Suprapubic skin (tissue), 4 donors: ENCODE measurements around the gene KBTBD13. TPM values are rescaled to one million over a fixed set of nuclear protein-coding genes. Genes with fewer than 3 reads are reported as not detected.
"Not testable (repeated sequence)": the region's sequence is repeated elsewhere in the genome, so short reads cannot be mapped to it uniquely, and the experiment has no call there.

Experiments
- DNase-seq, 2 donors: peaks; one replicate each; pipeline ENCODE4 v3.0.0-alpha.2; 2019; ENCODE audit warnings: low spot score in 2 of 2
- H3K27ac ChIP-seq: fragments of 200-600 bp; sonication (generic); one replicate; pipeline ENCODE4 v1.5.1; 2019
- H3K27me3 ChIP-seq: fragments of 200-600 bp; sonication (generic); one replicate; pipeline ENCODE4 v1.5.1; 2019
- H3K36me3 ChIP-seq: fragments of 200-600 bp; sonication (generic); one replicate; pipeline ENCODE4 v1.5.1; 2019
- H3K4me1 ChIP-seq: fragments of 200-600 bp; sonication (generic); one replicate; pipeline ENCODE4 v1.5.1; 2019
- H3K4me3 ChIP-seq: fragments of 200-600 bp; sonication (generic); one replicate; pipeline ENCODE4 v1.5.1; 2019; ENCODE audit warnings: mild to moderate bottlenecking
- H3K9me3 ChIP-seq: fragments of 200-600 bp; sonication (generic); one replicate; pipeline ENCODE4 v1.5.1; 2019
- EP300 ChIP-seq: sonication (generic); formaldehyde crosslinking; IDR thresholded peaks from one replicate; pipeline ENCODE4 v1.6.1; 2017; ENCODE audit warnings: antibody characterized with exemption
- POLR2A ChIP-seq, 2 donors: fragments of 450-650 bp; IDR thresholded peaks; one replicate each; pipeline ENCODE4 v1.6.1; 2017; ENCODE audit warnings: antibody characterized with exemption in 2 of 2, mild to moderate bottlenecking in 2 of 2, moderate library complexity in 2 of 2
- POLR2AphosphoS5 ChIP-seq, 3 donors: sonication (generic); formaldehyde crosslinking; IDR thresholded peaks; one replicate each; pipeline ENCODE4 v1.6.1; 2017; ENCODE audit warnings: antibody characterized with exemption in 3 of 3
- WGBS: methylation state at CpG from one replicate; pipeline ENCODE4 v1.1.5; 2018; 5-methylcytosine and 5-hydroxymethylcytosine counted together
- total RNA-seq, 4 donors: library from RNA; depleted of rRNA; stranded (reverse); fragments of >200 nt; gene quantifications; one replicate each; pipeline ENCODE4 v1.1.0, GENCODE V29; 2016
- TF ChIP-seq, protein P1 (sequence below), 2 donors: fragments of 200-600 bp in 1 of 2; fragments of 450-650 bp in 1 of 2; sonication (generic) in 1 of 2; IDR thresholded peaks; one replicate each; pipeline ENCODE4 v1.5.1; 2016 to 2019; ENCODE audit warnings: antibody characterized with exemption in 2 of 2, mild to moderate bottlenecking in 1 of 2, moderate library complexity in 1 of 2

KBTBD13 gene
- total RNA-seq, 4 donors from 2014 or later, result not detected

DNA sequence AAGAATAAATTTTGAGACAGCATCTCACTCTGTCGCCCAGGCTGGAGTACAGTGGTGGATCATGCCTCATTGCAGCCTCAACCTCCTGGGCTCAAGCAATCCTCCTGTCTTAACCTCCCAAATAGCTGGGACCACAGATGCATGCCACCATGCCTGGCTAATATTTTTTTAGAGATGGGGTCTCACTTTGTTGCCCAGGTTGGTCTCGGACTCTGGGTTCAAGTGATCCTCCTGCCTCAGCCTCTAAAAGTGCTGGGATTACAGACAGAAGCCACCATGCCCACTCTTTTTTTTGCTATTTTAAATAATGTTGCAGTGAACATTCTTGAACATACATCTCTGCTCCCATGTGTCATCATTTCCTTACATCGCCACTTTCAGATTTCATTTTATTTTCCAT is 38.1 kb upstream of the KBTBD13 start:
- 97% methylated on average over 3 of the region's 3 CpGs for WGBS
- no peaks in the 10 kb centered on the region for H3K9me3 ChIP-seq
- TF ChIP-seq, protein P1, sequence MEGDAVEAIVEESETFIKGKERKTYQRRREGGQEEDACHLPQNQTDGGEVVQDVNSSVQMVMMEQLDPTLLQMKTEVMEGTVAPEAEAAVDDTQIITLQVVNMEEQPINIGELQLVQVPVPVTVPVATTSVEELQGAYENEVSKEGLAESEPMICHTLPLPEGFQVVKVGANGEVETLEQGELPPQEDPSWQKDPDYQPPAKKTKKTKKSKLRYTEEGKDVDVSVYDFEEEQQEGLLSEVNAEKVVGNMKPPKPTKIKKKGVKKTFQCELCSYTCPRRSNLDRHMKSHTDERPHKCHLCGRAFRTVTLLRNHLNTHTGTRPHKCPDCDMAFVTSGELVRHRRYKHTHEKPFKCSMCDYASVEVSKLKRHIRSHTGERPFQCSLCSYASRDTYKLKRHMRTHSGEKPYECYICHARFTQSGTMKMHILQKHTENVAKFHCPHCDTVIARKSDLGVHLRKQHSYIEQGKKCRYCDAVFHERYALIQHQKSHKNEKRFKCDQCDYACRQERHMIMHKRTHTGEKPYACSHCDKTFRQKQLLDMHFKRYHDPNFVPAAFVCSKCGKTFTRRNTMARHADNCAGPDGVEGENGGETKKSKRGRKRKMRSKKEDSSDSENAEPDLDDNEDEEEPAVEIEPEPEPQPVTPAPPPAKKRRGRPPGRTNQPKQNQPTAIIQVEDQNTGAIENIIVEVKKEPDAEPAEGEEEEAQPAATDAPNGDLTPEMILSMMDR (IDR thresholded peaks at IDR 0.05), result no peak
- TF ChIP-seq POLR2AphosphoS5 (IDR thresholded peaks at IDR 0.05) (no peak), POLR2A (IDR thresholded peaks at IDR 0.05) (no peak), EP300 (no peak)
- H3K27ac ChIP-seq, result no peak overlapping the region
- no peaks in the 10 kb centered on the region for H3K36me3 ChIP-seq
- DNase-seq, result no peak
- H3K27me3 ChIP-seq, result no peaks in the 10 kb centered on the region
- H3K4me3 ChIP-seq, result no peak overlapping the region
- H3K4me1 ChIP-seq, result peaks cover 6% of the 10 kb centered on the region

DNA sequence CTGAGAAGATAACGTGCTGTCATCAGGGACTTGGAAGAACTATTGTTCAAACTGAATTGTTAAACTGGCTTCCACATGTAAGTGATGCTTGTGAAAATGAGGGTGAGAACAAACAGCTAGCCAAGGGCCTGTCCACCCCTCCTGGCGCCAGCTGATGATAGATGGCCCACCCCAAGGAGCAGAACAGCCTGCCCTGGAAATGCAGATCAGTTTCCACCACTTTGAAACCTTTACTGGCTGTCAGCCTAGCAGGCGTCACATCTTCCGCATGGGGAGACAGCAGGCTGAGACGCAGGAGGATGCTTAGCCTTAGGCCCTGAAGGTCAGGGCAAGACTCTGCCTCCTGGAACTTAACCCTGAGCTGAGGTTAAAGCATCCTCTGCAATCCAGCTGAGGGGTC is 37.7 kb upstream of the KBTBD13 start:
- H3K36me3 ChIP-seq, result no peaks in the 10 kb centered on the region
- H3K27ac ChIP-seq, result no peak overlapping the region
- DNase-seq, result no peak
- TF ChIP-seq POLR2AphosphoS5 (IDR thresholded peaks at IDR 0.05), result no peak
- no peak for TF ChIP-seq EP300
- no peak for TF ChIP-seq POLR2A (IDR thresholded peaks at IDR 0.05)
- TF ChIP-seq, protein P1 (IDR thresholded peaks at IDR 0.05), result no peak
- H3K4me3 ChIP-seq, result no peak overlapping the region
- peaks cover 2% of the 10 kb centered on the region for H3K4me1 ChIP-seq
- H3K9me3 ChIP-seq, result no peaks in the 10 kb centered on the region
- no peaks in the 10 kb centered on the region for H3K27me3 ChIP-seq
- 89% methylated on average over 3 of the region's 5 CpGs for WGBS

DNA sequence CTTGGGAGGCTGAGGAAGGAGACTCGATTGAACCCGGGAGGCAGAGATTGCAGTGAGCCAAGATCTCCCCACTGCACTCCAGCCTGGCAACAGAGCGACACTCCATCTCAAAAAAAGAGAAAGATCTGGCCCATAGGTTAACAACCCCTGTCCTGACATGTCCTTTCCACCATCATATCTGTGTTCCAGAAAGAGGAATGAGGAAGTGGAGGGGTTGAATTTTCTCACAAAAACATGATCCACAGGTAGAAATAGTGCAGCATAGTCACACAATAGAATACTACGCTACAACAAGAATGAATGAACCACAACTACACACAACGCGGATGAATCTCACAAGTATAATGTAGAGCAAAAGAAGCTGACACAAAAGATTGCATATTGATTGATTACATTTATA is 36.1 kb upstream of the KBTBD13 start:
- H3K4me3 ChIP-seq, result no peak overlapping the region

DNA sequence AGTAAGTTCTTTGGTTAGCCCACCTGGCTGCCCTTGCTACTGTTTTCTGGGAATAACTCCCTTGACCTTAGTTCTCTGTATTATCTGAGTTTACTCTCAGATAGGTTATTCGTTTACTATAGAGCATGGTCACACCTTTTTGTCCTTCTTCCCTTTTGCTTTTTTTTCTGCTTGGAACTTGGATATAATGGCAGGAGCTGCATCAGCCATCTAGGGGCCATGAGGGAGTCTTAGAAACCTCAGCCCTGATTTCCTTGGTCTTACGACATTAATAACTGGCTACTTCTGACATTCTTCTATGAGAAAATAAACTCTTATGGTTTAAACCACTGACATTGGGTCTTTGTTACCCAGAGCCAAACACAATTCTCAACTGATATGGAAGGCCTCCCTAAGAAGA is 34.8 kb upstream of the KBTBD13 start:
- 93% methylated on average over 2 of the region's 2 CpGs for WGBS
- no peak overlapping the region for H3K27ac ChIP-seq
- H3K4me3 ChIP-seq, result no peak overlapping the region
- TF ChIP-seq EP300, result no peak
- TF ChIP-seq POLR2A (IDR thresholded peaks at IDR 0.05), result no peak
- TF ChIP-seq POLR2AphosphoS5 (IDR thresholded peaks at IDR 0.05), result no peak
- TF ChIP-seq, protein P1 (IDR thresholded peaks at IDR 0.05), result no peak
- H3K27me3 ChIP-seq, result no peaks in the 10 kb centered on the region
- H3K9me3 ChIP-seq, result no peaks in the 10 kb centered on the region
- no peaks in the 10 kb centered on the region for H3K4me1 ChIP-seq
- no peaks in the 10 kb centered on the region for H3K36me3 ChIP-seq
- no peak for DNase-seq

More for the DNA sequence above, 36.1 kb upstream of the KBTBD13 start:
- 72% methylated on average over 6 of the region's 6 CpGs for WGBS
- no peaks in the 10 kb centered on the region for H3K9me3 ChIP-seq
- H3K36me3 ChIP-seq, result no peaks in the 10 kb centered on the region
- TF ChIP-seq POLR2A (IDR thresholded peaks at IDR 0.05), result no peak
- TF ChIP-seq POLR2AphosphoS5 (IDR thresholded peaks at IDR 0.05), result no peak
- no peak for TF ChIP-seq EP300
- TF ChIP-seq, protein P1 (IDR thresholded peaks at IDR 0.05), result no peak
- no peak for DNase-seq
- no peaks in the 10 kb centered on the region for H3K4me1 ChIP-seq
- no peak overlapping the region for H3K27ac ChIP-seq
- H3K27me3 ChIP-seq, result no peaks in the 10 kb centered on the region

DNA sequence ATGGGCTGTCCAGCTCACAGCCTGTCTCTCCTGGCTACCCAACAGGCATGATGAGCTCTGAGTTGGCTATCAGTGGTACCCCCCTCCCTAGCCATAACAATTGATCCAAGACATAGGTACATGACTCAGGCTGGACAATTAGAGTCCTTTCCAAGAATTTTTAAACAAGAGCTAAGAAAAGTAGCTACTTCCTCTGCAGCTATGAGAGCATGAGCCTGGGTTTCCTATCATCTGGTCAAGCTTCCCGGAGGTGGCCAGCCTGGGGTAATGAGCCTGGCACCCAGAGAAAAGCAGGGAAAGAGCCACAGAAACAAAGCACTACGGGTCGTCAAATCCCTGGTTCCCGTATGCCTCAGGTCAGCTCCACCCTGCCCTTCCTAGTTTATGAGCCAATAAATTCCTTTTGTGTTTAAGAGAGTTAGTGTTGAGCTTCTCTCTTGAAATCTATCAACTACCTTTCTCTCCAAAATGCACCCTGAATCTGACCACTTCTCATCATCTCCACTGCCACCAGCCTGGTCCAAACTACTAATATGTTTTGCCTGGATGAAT is 33.7 kb upstream of the KBTBD13 start:
- Histone ChIP-seq H3K4me1 (no peaks in the 10 kb centered on the region), H3K9me3 (no peaks in the 10 kb centered on the region), H3K27me3 (no peaks in the 10 kb centered on the region), H3K4me3 (no peak overlapping the region), H3K27ac (no peak overlapping the region), H3K36me3 (no peaks in the 10 kb centered on the region)
- DNase-seq, result no peak
- 50% methylated on average over 4 of the region's 4 CpGs for WGBS
- TF ChIP-seq, protein P1 (IDR thresholded peaks at IDR 0.05), result no peak
- TF ChIP-seq POLR2AphosphoS5 (IDR thresholded peaks at IDR 0.05) (no peak), EP300 (no peak), POLR2A (IDR thresholded peaks at IDR 0.05) (no peak)

DNA sequence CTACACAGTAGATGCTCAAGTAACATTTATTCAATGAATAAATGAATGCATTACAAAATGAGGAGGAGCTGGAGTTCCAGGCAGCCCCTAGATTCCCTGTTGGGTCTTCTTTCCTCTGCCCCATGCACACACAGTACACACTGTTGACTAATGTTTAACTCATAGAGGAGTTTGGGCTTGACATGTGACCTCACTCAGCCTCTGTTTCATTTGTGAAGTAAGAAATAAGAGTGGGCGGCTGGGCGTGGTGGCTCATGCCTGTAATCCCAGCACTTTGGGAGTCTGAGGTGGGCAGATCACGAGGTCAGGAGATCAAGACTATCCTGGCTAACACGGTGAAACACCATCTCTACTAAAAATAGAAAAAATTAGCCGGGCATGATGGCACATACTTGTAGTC is 32.3 kb upstream of the KBTBD13 start:
- H3K4me3 ChIP-seq, H3K4me1 ChIP-seq, DNase-seq, H3K9me3 ChIP-seq, H3K36me3 ChIP-seq, H3K27ac ChIP-seq, H3K27me3 ChIP-seq: not testable (repeated sequence)
- 78% methylated on average over 5 of the region's 5 CpGs for WGBS
